Vagina (tissue), 2 donors: ENCODE data around the gene CHD1L. TPM values are rescaled to one million over a fixed set of nuclear protein-coding genes. Genes with fewer than 3 reads are reported as not detected.
A peak's percentile ranks its signal among the peaks of the same experiment; 100 is the strongest.
"Not testable (repeated sequence)": the region's sequence is repeated elsewhere in the genome, so short reads cannot be mapped to it uniquely, and the experiment has no call there.

Experiments
- DNase-seq, 2 donors: peaks; one replicate each; pipeline ENCODE4 v3.0.0-alpha.2; 2017; ENCODE audit errors: extremely low spot score in 2 of 2
- H3K27ac ChIP-seq: fragments of 200-600 bp; sonication (generic); one replicate; pipeline ENCODE4 v1.5.1; 2019
- H3K27me3 ChIP-seq: fragments of 200-600 bp; sonication (generic); one replicate; pipeline ENCODE4 v1.5.1; 2019
- H3K36me3 ChIP-seq, 2 donors: fragments of 200-600 bp; sonication (generic); one replicate each; pipeline ENCODE4 v1.5.1; 2017 to 2019
- H3K4me1 ChIP-seq: fragments of 200-600 bp; sonication (generic); one replicate; pipeline ENCODE4 v1.5.1; 2019
- H3K4me3 ChIP-seq, 2 donors: fragments of 200-600 bp; sonication (generic); 1 replicate in 1 of 2; 2 replicates in 1 of 2; pipeline ENCODE4 v1.5.1; 2016 to 2019
- H3K9me3 ChIP-seq: fragments of 200-600 bp; sonication (generic); one replicate; pipeline ENCODE4 v1.5.1; 2019
- CTCF ChIP-seq, 3 experiments: fragments of 450-650 bp in 2 of 3; fragments of 200-600 bp in 1 of 3; sonication (generic) in 1 of 3; IDR thresholded peaks; one replicate each; pipeline ENCODE4 v1.5.1; 2017 to 2019; ENCODE audit warnings: antibody characterized with exemption in 3 of 3, mild to moderate bottlenecking in 2 of 3, moderate library complexity in 2 of 3
- POLR2A ChIP-seq, 2 donors: fragments of 450-650 bp; IDR thresholded peaks; one replicate each; pipeline ENCODE4 v1.6.1; 2017; ENCODE audit warnings: antibody characterized with exemption in 2 of 2, mild to moderate bottlenecking in 2 of 2, moderate library complexity in 2 of 2
- POLR2AphosphoS5 ChIP-seq, 2 donors: sonication (generic); formaldehyde crosslinking; IDR thresholded peaks; one replicate each; pipeline ENCODE4 v1.9.0; 2017; ENCODE audit warnings: antibody characterized with exemption in 2 of 2, mild to moderate bottlenecking in 2 of 2, low read depth in 1 of 2; ENCODE audit not compliant: insufficient read depth in 1 of 2
- intact Hi-C: fragments of 100-400 bp; cut with DNase I; formaldehyde crosslinking; loops from one replicate; pipeline ENCODE4 v1.15.1; 2023
- total RNA-seq: library from RNA; depleted of rRNA; stranded (reverse); fragments of >200 nt; gene quantifications from one replicate; pipeline ENCODE4 v1.2.3, GENCODE V29; 2016

Gene CHD1L
- total RNA-seq, 1 donor from 2014 or later, result 22.3 TPM

- Histone ChIP-seq H3K36me3 (no peaks in the 10 kb centered on the region), H3K27me3 (no peaks in the 10 kb centered on the region), H3K4me1 (peaks cover 9% of the 10 kb centered on the region), H3K4me3 (no peak overlapping the region), H3K27ac (no peak overlapping the region), H3K9me3 (no peaks in the 10 kb centered on the region)
- intact Hi-C loops, result no loop called here
- TF ChIP-seq CTCF (IDR thresholded peaks at IDR 0.05) (no peak), POLR2AphosphoS5 (IDR thresholded peaks at IDR 0.05; ENCODE audit: insufficient read depth in 1 of 2, low read depth in 1 of 2) (no peak), POLR2A (IDR thresholded peaks at IDR 0.05) (no peak)
- DNase-seq, result no peak
Observed at GRCh38 chr1:147238925-147239820, 3.3 kb upstream of the CHD1L start.

- H3K4me1 ChIP-seq, H3K27me3 ChIP-seq, DNase-seq, H3K36me3 ChIP-seq, H3K4me3 ChIP-seq, H3K9me3 ChIP-seq, intact Hi-C loops, H3K27ac ChIP-seq: not testable (repeated sequence)
Observed at GRCh38 chr1:147240131-147240721, 2.3 kb upstream of the CHD1L start.

DNA sequence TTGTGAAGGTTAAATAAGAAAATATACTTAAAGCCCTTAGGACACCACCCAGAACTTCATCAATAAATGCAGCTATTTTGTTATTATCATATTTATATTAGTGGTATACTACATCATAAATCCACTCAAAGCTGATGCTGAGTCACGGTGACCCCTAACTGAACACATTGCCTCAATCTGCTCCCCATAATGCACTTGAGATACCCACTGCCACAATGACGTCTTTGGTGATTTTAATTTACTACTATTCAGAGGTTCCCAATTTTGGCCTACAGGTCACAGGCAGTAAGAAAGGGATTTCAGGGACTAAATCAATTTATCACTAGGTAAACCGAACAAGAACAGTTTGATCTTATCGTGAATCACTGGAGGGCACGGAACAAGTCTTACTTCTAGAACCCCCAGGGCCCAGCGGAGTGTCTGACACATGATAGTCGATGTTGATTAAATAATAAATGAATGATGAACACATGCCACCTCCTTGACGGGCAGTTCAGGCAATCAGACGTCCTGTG is 493 bp upstream of the CHD1L start:
- Histone ChIP-seq H3K36me3 (no peaks in the 10 kb centered on the region), H3K9me3 (no peaks in the 10 kb centered on the region), H3K27ac (peak overlapping the region; percentile 94), H3K4me3 (peak overlapping the region; percentile 77 to 91), H3K27me3 (no peaks in the 10 kb centered on the region), H3K4me1 (peaks cover 10% of the 10 kb centered on the region)
- no peak for DNase-seq
- TF ChIP-seq POLR2A (IDR thresholded peaks at IDR 0.05), result no peak
- TF ChIP-seq POLR2AphosphoS5 (IDR thresholded peaks at IDR 0.05; ENCODE audit: insufficient read depth in 1 of 2, low read depth in 1 of 2), result no peak
- TF ChIP-seq CTCF (IDR thresholded peaks at IDR 0.05), result no peak
- intact Hi-C loops, result no loop called here

- H3K4me3 ChIP-seq, result peak overlapping the region; percentile 77 to 91
- peak overlapping the region; percentile 94 for H3K27ac ChIP-seq
- DNase-seq, result no peak
- no peak for TF ChIP-seq POLR2AphosphoS5 (IDR thresholded peaks at IDR 0.05; ENCODE audit: insufficient read depth in 1 of 2, low read depth in 1 of 2)
- TF ChIP-seq CTCF (IDR thresholded peaks at IDR 0.05), result no peak
- H3K4me1 ChIP-seq, result peaks cover 17% of the 10 kb centered on the region
- H3K36me3 ChIP-seq, result no peaks in the 10 kb centered on the region
- H3K9me3 ChIP-seq, result no peaks in the 10 kb centered on the region
- intact Hi-C loops, result loop anchor here (1.0 kb wide), 1 partner anchor 71 kb away; the partner anchor contains the start of gene PRKAB2
- no peaks in the 10 kb centered on the region for H3K27me3 ChIP-seq
Observed at GRCh38 chr1:147243228-147243685, 773 bp downstream of the CHD1L start.

GRCh38 chr1:147243841-147244240 is 1.4 kb downstream of the CHD1L start:
- intact Hi-C loops, result loop anchor here (1.0 kb wide), 1 partner anchor 72 kb away; the partner anchor contains the start of gene PRKAB2
- TF ChIP-seq POLR2A (IDR thresholded peaks at IDR 0.05), result no peak
- TF ChIP-seq CTCF (IDR thresholded peaks at IDR 0.05), result no peak
- no peak for TF ChIP-seq POLR2AphosphoS5 (IDR thresholded peaks at IDR 0.05; ENCODE audit: insufficient read depth in 1 of 2, low read depth in 1 of 2)
- H3K4me1 ChIP-seq, result peaks cover 17% of the 10 kb centered on the region
- DNase-seq, result no peak
- H3K27ac ChIP-seq, result peak overlapping the region; percentile 94
- peak overlapping the region; percentile 77 to 91 for H3K4me3 ChIP-seq
- no peaks in the 10 kb centered on the region for H3K9me3 ChIP-seq
- H3K36me3 ChIP-seq, result no peaks in the 10 kb centered on the region
- H3K27me3 ChIP-seq, result no peaks in the 10 kb centered on the region
